HG02884 (cell line): ENCODE measurements around the gene KYNU.
A peak's percentile ranks its signal among the peaks of the same experiment; 100 is the strongest.
"Not testable (repeated sequence)": the region's sequence is repeated elsewhere in the genome, so short reads cannot be mapped to it uniquely, and the experiment has no call there.

ENCODE experiments used
- ATAC-seq: cut with Tn5 transposase; IDR thresholded peaks from one replicate; pipeline ENCODE4 v1.9.1; 2021; ENCODE audit warnings: mild to moderate bottlenecking, moderate library complexity; ENCODE audit not compliant: unreplicated experiment

KYNU gene

DNA sequence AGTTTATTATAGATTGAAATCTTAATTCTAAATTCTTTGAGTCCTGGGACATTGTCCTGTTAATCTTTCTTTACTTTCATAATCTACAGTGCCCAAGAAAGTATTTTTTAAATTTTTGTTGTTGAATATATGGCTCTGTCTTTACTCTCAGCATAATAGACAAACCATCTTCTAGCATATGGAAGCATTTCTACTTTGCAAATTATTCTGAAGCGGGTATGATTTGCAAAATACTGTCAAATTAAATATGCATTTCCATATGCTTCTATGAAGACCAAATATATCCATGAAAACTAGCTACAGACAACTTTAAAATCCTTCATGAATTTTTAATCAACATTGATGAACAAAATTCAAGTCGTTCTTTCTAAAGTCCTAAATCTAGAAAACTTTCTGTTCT, 117.2 kb downstream of the KYNU start:
- ATAC-seq = no peak

DNA sequence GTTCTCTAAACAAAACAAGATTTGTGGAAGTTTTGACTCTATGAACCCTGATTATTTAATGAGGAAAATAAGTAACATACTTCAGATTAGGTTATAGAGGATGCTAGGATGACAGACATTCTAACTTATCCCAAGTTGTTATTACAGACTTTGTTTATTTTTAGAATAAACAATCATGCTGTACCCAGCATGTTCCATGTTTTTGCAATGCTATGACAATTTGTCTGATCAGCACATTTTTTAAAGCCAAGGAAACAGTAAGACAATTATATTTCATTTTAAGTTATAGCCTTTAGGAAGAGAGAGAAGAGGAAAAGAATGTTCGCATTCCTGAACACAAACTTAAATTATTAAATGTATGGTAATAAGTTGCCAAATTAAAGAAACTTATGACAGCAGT, 119.8 kb downstream of the KYNU start:
- no peak for ATAC-seq

DNA sequence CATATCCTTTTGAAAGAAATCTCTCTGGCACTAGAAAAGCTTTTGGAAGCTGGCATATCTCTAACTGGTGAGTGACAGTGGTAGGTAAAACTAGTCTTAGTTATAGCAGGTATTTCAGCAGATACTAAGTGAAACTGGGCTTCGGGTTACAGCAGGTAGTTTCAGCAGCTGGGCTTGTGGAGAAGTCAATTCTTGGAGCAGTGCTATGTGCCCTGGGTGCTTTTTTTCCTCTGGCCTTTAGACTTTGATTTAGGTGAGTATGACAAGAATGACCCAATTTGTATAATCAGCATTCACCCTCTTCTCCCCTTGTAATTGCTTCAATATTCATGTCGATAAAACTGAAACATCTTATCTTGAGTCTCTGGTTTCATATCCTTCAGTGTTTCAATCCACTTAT, 123.1 kb downstream of the KYNU start:
- ATAC-seq = no peak

DNA sequence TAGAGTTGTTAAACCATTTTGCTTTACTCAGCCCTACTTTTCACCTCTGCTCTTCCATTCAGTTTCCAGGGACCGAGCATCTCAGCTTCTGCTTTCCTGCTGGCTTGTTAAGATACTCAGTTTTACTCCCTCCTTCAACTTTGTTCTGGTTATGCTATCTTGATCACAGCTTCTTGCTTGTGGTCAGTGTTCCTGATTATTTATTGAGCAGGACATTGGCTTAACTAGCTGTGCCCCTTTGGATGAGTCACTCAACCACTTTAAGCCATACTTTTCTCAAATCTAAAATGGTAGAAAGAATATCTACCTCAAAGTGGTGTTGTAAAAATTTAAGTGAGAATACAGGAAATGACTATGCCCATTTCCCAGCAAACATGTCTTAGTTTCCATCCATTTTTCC, 124.0 kb downstream of the KYNU start:
- ATAC-seq = no peak

DNA sequence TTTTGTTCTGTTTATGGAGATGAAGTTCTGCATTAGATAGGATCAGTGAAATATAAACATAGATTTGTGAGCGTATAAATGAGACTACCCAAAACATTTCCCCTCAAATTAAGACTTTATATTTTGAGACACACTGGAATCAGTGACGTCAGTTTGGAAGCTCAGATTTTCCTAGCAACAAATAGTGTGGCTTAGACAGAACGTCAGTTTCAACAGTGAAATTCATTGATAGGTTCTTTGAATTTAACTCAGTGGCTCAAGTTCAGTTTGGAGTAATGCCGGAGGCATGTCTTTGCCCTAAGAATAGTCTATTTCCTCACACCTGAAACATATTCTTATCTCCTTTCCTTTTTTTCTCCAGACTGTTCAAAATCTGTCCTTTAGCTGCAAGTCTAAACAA, 138.2 kb downstream of the KYNU start:
- ATAC-seq = no peak

DNA sequence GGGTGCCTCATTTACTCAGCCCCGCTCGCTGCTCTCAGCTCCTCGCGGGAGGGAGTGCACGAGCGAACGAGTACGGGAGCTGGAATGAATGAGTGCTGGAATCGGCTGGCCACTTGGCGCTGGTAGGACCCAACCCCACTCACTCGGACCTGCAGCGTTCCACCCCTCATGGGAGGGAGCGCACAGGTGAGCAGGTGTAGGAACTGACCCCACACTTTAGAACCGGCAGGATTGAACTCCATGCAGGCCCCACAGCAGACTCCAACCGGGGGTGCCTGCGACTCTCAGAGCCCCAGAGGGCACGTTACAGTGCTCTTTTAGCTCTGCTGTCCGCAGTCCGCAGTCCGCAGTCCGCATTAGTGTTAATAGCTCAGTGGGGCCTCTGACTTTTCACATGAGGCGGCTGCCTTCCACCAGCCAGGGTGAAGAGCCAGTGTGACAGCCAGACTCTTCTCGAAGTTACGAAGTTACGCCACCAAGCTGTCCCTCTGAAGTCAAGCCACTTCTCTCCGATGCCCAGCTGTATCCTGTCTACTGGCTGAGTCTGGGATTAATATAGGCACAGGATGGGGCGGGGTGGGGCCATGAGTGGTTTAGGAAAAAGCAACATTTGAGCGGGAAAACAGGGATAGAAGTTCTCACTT, 149.1 kb downstream of the KYNU start:
- no peak for ATAC-seq

DNA sequence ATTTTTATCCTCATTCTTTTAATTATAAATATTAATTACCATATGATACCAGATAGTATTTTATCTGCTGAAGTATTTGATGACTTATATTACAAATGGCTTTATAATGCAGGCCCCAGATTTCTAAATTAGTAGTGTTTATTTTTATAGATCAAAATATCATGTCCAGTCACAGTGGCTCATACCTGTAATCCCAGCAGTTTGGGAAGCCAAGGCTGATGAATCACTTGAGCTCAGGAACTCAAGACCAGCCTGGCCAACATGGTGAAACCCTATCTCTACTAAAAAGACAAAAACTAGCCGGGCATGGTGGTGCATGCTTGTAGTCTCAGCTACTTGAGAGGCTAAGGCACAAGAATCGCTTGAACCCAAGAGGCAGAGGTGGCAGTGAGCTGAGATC, 151.7 kb downstream of the KYNU start:
- ATAC-seq = no peak

DNA sequence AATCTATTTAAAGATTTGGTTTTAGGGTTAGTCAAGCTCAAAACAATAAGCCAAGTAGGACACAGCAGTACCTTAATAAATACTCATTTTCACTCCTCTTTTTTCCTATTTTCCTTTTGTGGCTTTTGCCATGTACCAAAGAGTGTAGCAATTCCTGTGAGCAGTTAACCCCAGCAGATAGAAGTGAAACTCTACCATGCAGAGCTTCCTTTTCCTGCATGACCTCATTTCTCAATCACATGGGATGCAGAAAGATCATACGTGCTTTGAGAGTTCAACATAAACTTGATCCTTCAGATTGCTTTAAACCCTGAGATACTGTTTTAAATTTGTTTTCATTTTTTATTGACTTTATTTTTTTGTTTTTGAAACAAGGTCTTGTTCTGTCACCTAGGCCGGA, 152.7 kb downstream of the KYNU start:
- ATAC-seq = peak; percentile 40

DNA sequence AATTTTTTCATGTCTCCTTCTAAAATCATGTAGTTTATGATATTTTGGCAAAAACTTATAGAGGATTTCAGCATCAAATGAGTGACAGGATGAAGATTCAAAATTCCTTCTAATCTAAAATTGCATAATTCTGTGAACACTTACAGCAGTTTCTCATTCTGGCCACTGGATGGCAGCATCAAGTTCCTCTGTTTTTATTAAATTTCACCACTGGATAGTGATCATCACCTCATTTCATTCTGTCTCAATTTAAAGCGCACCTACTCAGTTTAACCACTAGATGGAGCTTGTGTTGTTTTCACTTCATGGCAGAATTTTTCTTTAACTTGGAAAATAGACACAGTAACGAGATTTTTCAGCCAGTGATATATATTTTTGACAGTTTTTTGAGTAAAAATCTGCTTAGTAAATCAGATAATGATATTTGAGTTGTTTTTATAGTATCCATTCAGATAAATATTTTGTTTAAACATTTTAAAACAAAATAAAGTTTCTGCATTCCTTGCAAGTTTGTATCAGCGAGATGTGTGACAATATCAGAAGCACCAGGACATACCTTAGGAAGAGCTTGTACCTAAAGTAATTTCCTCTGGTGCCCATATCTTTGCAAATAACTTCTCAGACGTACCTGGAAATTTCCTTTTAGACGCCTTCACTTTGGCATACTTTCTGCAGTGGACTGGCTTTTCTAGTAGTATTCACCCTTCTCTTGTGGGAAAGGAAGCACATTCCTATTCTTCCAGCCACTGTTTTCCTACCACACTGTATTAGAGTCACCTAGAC, 157.0 kb downstream of the KYNU start:
- peak; percentile 77 for ATAC-seq

DNA sequence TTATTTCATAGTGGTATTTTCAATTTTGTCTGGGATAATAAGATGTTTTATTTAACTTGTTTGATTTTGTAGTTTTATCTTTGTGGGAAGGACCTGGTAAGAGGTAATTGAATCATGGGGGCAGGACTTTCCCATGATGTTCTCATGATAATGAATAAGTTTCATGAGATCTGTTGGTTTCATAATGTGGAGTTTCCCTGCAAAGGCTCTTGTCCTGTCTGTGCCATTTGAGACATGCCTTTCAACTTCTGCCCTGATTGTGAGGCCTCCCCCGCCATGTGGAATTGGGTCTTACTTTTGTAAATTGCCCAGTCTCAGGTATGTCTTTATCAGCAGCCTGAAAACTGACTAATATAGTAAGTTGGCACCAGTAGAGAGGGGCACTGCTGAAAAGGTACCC, 174.0 kb downstream of the KYNU start:
- ATAC-seq = no peak

DNA sequence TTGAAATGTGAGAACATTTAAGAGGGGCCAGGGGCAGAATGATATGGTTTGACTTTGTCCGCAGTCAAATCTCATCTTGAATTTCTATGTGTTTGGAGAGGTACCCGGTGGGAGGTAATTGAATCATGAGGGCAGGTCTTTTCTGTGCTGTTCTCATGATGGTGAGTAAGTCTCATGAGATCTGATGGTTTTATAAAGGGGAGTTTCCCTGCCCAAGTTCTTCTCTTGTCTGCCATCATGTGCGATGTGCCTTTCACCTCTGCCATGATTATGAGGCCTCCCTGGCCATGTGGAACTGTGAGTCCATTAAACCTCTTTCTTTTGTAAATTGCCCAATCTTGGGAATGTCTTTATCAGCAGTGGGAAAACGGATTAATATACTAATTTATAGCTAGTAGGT, 176.0 kb downstream of the KYNU start:
- not testable (repeated sequence) for ATAC-seq

DNA sequence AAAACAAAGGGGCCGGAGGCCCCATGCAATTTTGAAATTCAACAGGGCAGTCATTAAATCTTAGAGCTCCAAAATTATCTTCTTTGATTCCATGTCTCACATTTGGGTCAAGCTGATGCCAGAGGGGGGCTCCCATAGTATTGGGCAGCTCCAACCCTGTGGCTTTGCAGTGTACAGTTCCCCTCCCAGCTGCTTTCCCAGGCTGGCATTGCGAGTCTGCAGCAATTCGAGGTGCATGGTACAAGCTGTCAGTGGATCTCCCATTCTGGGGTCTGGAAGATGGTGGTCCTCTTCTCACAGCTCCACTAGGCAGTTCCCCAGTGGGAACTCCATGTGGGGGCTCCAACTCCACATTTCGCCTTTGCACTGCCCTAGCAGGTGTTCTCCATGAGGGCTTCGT, 179.1 kb downstream of the KYNU start:
- ATAC-seq = no peak

DNA sequence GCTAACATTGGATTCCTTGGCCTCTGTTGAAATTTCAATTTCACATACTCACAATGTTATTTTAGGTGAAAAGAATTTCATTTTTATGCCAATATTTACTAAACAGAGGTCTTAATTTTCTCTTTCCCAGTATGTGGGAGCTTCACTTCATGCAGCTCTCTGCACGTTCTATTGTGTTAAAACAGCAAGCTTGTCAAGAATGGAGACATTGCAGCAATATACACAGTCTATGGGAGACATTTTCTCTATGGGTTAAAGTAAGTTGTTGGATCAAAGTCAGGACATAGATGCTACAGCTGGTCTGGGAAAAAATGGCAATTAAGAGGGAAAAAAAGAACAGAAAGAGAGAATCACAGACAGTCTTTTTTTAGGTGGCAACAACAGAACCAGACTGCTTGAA, 181.4 kb downstream of the KYNU start:
- ATAC-seq = no peak

DNA sequence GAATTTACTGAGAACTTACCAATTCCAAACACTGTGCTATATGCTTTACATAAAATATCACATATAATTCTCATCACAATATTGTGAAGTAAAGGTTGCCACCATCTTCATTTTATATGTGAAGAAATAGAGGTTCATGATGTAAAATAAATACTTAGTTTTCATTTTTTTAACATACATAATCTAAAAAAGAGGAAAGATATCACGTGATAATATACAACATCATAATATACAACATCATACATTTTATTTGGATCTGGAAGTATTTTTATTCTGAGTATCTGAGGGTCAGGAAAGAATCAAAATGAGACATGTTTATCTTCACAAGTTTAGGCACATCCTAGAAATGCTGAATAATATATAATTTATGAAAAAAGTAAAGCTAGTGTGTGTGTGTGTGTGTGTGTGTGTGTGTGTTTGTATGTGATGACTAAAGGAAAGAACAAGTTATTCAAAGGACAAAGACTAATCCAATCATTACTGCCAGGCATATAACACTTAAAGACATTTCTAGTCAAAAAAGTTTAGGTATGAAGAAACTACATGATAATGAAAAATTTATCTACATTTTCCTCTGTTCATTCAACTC, 186.2 kb downstream of the KYNU start:
- no peak for ATAC-seq

DNA sequence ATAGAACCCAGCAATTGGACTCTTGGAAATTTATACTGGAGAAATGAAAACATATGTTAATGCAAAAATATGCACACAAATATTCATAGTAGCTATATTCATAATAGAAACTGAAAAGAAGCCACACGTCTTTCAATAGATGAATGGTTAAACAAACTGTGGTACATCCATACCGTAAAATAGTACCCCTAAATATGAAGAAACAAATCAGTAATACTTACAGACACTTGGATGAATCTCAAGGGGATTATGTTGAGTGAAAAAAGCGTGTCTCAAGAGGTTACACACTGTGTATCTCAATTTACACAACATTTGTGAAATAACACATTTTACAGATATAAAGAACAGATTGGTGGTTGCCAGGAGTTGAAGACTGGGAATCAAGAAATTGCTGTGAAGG, 190.6 kb downstream of the KYNU start:
- ATAC-seq = no peak

DNA sequence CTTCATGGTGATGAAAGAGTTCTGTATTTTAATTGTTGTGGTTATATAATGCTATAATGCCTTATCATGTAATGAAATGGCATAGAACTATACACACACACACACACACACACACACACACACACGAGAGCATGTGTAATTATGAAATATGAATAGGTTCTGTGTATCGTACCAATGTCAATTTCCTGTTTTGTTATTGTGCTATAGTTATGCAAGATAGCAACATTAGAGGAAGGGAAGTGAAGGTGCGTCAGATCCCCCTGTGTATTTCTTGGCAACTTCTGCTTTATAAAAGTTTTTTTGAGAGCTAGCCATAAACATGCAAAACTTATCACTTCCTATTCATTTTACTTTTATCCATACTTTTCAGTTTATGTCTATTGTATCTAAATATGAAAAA, 191.0 kb downstream of the KYNU start:
- ATAC-seq = no peak

DNA sequence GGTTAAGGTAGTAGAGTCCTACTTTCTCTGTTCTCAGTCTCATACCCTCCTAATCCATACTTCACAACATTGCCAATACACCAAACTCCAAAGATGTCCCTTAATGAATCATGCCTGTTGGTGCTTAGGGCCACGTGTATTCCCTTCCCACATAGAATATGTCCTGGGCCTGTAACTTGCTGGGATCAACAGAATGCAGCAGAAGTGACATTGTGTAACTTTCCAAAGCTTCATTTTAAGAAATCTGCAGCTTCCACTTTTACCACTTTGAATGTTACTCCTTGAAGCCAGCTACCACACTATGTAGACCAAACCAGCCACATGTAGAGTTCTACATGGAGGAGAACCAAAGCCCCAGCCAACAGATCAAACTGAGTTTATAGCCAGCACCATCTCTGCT, 193.2 kb downstream of the KYNU start:
- no peak for ATAC-seq

DNA sequence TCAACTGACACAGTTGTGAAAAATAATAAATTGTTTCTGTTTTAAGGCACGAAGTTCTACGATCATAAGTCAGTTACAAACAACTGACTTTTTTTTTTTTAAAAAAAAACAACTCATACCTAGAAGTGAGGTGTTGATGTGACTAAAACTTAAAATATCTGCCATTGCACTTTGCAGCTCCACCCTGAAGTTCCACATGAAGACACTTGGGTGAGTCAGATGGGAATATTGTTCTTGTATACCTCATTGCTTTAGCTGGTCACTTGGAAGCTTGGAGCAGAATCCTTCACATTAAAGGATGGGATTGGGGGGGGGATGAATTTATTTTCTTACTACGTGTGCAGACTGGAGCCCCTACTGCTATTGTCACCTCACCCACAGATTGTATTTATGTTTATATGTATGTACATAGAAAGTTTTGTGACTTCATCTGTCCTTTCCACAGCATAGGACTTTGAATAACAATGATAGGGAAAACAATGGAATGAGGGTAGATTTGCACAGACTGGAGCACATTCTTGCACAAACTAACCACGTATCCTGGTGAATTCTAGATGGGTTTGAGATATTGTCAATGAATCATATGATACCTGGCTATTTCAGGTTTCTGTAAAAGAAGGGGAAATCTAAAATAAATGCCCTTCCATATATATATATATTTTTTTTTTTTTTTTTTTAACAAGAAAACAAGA, 193.9 kb downstream of the KYNU start:
- ATAC-seq = no peak

DNA sequence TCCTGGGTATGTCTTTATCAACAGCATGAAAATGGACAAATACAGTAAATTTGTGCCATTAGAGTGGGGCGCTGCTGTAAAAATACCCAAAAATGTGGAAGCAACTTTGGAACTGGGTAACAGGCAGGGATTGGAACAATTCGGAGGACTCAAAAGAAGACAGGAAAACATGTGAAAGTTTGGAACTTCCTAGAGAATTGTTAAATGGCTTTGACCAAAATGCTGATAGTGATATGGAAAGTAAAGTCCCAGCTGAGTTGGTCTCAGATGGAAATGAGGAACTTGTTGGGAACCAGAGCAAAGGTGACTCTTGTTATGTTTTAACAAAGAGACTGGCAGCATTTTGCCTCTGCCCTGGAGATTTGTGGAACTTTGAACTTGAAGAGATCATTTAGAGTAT, 197.4 kb downstream of the KYNU start:
- not testable (repeated sequence) for ATAC-seq

DNA sequence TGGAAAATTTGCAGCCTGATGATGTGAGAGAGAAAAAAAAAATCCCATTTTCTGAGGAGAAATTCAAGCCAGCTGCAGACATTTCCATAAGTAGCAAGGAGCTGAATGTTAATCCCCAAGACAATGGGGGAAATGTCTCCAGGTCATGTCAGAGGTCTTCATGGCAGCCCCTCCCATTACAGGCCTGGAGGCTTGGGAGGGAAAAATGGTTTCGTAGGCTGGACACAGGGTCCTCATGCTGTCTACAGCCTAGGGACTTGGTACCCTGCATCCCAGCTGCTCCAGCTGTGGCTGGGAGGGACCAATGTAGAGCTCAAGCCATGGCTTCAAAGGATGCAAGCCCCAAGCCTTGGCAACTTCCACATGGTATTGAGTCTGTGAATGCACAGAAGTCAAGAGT, 198.2 kb downstream of the KYNU start:
- ATAC-seq = no peak

DNA sequence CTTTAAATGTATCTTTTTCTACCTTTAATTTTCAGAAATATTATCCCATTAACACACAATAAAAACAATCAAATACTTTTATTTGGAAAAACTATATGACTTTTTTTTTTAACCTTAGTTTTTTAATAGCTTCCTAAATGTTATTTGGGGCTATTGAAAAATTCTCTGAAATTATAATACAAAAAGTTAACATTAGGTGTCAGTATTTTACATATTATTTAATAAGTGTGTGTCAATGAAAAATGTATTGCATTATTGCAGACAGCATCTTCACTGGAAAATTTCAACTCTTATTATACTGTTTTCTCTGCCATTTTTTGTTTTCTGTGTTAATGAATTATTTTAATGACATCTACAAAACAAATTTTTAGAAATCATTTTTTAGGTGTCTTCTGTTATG, 200.6 kb downstream of the KYNU start:
- no peak for ATAC-seq

DNA sequence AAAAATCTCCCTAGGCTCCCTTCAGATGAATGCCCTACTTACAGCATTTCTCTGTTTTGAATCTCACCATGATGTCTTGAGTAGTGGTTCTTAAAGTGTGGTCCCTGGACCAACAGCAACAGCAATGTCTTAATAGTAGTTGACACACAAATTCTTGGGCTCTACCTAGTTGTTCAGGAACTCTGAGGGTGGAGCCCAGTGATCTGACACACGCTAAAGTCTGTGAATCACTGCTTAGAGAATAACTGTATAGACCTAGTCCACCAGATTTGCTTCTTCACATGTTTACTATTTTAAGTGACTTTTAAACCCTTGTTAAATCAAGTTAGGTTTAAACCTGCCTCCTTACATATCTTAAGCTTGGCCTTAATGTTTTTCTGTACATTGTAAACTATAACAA, 204.2 kb downstream of the KYNU start:
- no peak for ATAC-seq
